ENCODE measurements around the gene ETV7. TPM values are rescaled to one million over a fixed set of nuclear protein-coding genes. Genes with fewer than 3 reads are reported as not detected.

ETV7 gene
- polyA plus RNA-seq, 1 of the 3 experiments (the other 2 are of a cell fraction): 0.39 TPM

GRCh38 chr6:36327919-36328236 is 59.6 kb downstream of the ETV7 start (continued):
- TF ChIP-seq, protein P1, sequence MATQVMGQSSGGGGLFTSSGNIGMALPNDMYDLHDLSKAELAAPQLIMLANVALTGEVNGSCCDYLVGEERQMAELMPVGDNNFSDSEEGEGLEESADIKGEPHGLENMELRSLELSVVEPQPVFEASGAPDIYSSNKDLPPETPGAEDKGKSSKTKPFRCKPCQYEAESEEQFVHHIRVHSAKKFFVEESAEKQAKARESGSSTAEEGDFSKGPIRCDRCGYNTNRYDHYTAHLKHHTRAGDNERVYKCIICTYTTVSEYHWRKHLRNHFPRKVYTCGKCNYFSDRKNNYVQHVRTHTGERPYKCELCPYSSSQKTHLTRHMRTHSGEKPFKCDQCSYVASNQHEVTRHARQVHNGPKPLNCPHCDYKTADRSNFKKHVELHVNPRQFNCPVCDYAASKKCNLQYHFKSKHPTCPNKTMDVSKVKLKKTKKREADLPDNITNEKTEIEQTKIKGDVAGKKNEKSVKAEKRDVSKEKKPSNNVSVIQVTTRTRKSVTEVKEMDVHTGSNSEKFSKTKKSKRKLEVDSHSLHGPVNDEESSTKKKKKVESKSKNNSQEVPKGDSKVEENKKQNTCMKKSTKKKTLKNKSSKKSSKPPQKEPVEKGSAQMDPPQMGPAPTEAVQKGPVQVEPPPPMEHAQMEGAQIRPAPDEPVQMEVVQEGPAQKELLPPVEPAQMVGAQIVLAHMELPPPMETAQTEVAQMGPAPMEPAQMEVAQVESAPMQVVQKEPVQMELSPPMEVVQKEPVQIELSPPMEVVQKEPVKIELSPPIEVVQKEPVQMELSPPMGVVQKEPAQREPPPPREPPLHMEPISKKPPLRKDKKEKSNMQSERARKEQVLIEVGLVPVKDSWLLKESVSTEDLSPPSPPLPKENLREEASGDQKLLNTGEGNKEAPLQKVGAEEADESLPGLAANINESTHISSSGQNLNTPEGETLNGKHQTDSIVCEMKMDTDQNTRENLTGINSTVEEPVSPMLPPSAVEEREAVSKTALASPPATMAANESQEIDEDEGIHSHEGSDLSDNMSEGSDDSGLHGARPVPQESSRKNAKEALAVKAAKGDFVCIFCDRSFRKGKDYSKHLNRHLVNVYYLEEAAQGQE (IDR thresholded peaks at IDR 0.05; ENCODE audit: low read depth, low read length): no peak
- no peak for TF ChIP-seq FOSL2 (IDR thresholded peaks at IDR 0.05; ENCODE audit: borderline replicate concordance, low read depth)
- TF ChIP-seq NRF1 (IDR thresholded peaks at IDR 0.05; ENCODE audit: low read depth, low read length): no peak
- TF ChIP-seq MEF2A (IDR thresholded peaks at IDR 0.05; ENCODE audit: borderline replicate concordance, low read depth): no peak
- TF ChIP-seq SMC3 (IDR thresholded peaks at IDR 0.05; ENCODE audit: low read depth, low read length): no peak

GRCh38 chr6:36327226-36327918 is 60.1 kb downstream of the ETV7 start:
- POLR2A ChIA-PET: no interaction called here
- no peaks in the 10 kb centered on the region for H3F3A ChIP-seq (replicated peaks; ENCODE audit: insufficient read depth)
- 65% methylated on average over 6 of the region's 6 CpGs for WGBS (ENCODE audit: low lambda C conversion rate)
- H3K27me3 ChIP-seq (ENCODE audit: insufficient read depth): peaks cover 2% of the 10 kb centered on the region; the same call in 1 of the 2 replicates
- H3K36me3 ChIP-seq (replicated peaks in 1 of 2; ENCODE audit: control insufficient read depth in 1 of 2, insufficient read depth in 2 of 2, low read length in 1 of 2): no peaks in the 10 kb centered on the region
- H3K79me2 ChIP-seq (ENCODE audit: insufficient read depth): no peaks in the 10 kb centered on the region
- H3K4me3 ChIP-seq (ENCODE audit: low read depth in 2 of 2, low read length in 1 of 2): no peak overlapping the region
- H3K27ac ChIP-seq (ENCODE audit: low read depth in 2 of 2, low read length in 1 of 2): no peak overlapping the region
- no peaks in the 10 kb centered on the region for H3K9me2 ChIP-seq
- CTCF ChIA-PET: interaction anchor here (0.6 to 5.3 kb wide), 7 partner anchors 14 to 403 kb away, joined by 3 to 24 read pairs (median 4); no protein-coding TSS in a partner anchor
- no peak for TF ChIP-seq MXI1 (IDR thresholded peaks at IDR 0.05; ENCODE audit: low read depth, low read length)
- no peak for TF ChIP-seq IRF3 (IDR thresholded peaks at IDR 0.05; ENCODE audit: low read depth, low read length)
- TF ChIP-seq TEAD4 (IDR thresholded peaks at IDR 0.05; ENCODE audit: borderline replicate concordance, insufficient read depth): no peak
- TF ChIP-seq FOSL2 (IDR thresholded peaks at IDR 0.05; ENCODE audit: borderline replicate concordance, low read depth): no peak
- no peak for TF ChIP-seq JUND (IDR thresholded peaks at IDR 0.05)
- TF ChIP-seq NFIC (IDR thresholded peaks at IDR 0.05; ENCODE audit: borderline replicate concordance): no peak
- TF ChIP-seq SIN3A (IDR thresholded peaks at IDR 0.05; ENCODE audit: borderline replicate concordance, low read depth, low read length): no peak
- TF ChIP-seq TCF12 (IDR thresholded peaks at IDR 0.05): no peak
- TF ChIP-seq, protein P2, sequence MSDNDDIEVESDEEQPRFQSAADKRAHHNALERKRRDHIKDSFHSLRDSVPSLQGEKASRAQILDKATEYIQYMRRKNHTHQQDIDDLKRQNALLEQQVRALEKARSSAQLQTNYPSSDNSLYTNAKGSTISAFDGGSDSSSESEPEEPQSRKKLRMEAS (IDR thresholded peaks at IDR 0.05; ENCODE audit: low read depth): no peak
- TF ChIP-seq RAD21 (IDR thresholded peaks at IDR 0.05; ENCODE audit: low read length): no peak
- TF ChIP-seq GABPA (IDR thresholded peaks at IDR 0.05; ENCODE audit: low read depth): no peak
- TF ChIP-seq, protein P1 (IDR thresholded peaks at IDR 0.05; ENCODE audit: low read depth, low read length): no peak
- no peaks in the 10 kb centered on the region for H3K9me3 ChIP-seq
- peaks cover 0 to 17% of the 10 kb centered on the region in 2 experiments; a peak in 1 of 4 replicates for H3K4me1 ChIP-seq (ENCODE audit: control insufficient read depth in 1 of 2, insufficient read depth in 2 of 2, low read depth in 1 of 2, low read length in 1 of 2)
- no peak overlapping the region for H3K4me2 ChIP-seq
- H3K9ac ChIP-seq: no peak overlapping the region
- H4K20me1 ChIP-seq (ENCODE audit: insufficient read depth): no peaks in the 10 kb centered on the region
- H2AFZ ChIP-seq (ENCODE audit: low read depth): no peak overlapping the region
- DNase-seq: no peak
